ENCODE measurements around the gene IGF2R.
"Not testable (repeated sequence)": the region's sequence is repeated elsewhere in the genome, so short reads cannot be mapped to it uniquely, and the experiment has no call there.

The IGF2R gene

DNA sequence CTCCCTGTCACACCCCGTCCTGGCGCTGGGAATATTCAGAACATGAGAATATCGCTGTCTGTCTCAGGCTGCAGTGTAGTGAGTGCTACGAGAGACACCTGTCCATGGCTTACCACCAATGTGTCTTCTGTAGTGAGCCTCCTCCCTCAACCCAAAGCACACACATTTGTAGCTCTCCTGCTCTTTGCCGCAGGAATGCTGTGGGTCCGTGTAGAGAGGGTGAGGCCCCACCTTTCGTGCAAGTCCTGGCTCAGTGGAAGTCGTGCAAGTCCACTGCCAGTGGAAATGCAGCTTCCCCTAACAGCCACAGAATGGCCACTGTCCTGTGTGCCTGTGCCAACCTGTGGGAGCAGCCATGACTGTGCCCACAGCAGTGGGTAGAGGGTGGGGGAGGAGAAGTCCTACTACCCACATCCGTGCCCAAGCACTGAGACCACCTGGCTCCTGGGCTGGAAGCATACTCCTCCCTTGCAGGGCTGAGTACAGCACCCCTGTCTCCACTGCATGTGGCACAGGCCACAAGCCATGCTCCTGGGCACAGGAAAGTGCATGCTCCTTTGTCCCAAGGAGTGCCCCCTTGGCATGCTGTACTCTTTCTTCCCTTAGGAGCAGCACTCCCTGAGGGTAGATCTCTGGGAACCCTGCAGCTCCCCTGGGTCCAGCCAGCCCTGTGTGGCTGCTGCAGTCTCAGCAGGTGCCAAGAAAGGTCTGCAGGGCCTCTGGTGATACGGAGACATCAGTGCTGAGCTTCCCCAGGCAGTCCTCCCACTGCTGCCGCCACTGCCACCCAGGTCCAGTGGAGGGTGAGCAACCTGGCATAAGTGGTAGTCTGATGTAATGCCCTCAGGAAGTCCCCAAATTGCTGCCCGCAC, 28.0 kb downstream of the IGF2R start:
- DNase-seq (ENCODE audit: low spot score): no peak

DNA sequence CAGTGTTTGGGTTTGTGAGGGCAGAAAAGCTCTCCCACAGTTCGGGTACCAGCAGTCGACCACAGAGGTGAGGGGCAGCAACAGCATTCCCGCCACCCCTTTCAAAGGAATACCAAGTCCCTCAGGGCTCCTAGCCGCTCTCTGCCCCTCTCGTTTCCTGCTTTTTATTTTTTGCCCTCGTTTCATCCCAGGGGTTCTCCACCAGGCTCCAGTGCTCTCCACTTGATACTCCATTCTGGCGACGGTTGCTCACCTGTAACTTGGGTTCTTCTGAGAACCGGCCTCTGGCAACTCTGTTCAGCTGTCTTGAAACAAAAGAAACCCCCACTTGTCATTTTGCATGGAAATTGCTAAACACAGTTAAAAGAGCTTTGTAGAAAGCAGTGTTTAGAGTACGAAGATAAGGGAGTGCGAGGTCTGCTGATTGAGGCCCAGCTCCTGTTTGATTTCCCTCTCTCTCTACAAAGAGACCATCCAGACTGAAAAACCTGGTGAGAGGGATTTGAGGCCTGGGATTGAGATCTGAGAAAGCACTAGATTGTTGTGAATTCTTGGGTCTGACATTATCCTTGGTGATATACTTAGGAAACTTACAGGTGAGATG, 28.7 kb downstream of the IGF2R start:
- no peak for DNase-seq (ENCODE audit: low spot score)

DNA sequence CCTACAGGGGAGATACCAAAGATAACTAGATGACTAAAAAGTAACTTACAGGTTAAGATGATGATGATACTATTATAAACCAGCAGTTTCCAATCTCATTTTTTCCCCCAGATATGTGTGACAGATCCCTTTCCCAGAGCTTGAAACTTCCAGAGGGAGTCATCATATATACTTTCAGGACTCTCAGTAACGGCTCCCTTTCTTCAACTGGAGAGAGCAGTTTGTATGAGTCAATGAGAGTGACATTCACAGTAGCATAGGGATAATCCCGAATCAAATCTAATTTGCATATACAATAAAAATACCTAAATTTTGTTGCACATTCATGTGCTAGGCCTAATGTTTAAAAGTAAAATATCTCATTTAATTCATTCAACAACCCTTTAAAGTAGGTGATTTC, 29.7 kb downstream of the IGF2R start:
- DNase-seq (ENCODE audit: low spot score): no peak

DNA sequence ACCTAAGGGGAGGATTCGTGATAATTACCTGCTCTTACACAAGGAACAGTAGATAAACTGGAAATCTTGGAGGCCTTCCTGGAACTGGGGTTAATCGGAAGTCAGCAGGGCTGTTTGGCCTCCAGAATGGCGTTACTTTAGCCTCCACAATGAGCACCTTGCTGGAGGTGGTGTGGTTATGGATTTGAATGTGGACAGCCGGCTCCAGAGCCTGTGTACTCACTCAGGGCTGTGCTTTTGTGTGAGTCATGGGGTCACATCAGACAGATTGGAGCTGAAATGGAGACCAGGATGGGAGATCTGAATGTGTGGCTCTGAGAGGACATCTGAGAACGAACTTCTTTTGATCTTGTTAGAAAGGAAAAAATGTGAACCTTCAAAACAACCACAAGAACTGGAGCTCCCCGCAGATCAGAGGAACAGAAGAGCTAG, 30.4 kb downstream of the IGF2R start:
- DNase-seq (ENCODE audit: low spot score): no peak

DNA sequence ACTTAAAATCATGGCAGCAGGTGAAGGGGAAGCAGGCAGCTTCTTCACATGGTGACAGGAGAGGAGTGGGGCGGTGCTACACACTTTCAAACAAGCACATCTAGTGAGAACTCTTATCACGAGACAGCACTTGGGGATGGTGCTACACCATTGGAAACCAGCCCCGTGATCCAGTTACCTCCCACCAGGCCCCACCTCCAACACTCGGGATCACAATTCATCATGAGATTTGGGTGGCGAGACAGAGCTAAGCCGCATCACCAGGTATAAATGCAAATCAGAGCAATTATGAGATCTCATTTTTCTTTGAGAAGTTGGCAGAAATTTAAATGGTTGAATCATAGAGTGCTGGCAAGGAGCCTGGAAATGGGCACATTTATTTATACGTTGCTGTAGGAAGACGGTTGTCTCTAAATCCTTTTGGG, 31.4 kb downstream of the IGF2R start:
- no peak for DNase-seq (ENCODE audit: low spot score)

DNA sequence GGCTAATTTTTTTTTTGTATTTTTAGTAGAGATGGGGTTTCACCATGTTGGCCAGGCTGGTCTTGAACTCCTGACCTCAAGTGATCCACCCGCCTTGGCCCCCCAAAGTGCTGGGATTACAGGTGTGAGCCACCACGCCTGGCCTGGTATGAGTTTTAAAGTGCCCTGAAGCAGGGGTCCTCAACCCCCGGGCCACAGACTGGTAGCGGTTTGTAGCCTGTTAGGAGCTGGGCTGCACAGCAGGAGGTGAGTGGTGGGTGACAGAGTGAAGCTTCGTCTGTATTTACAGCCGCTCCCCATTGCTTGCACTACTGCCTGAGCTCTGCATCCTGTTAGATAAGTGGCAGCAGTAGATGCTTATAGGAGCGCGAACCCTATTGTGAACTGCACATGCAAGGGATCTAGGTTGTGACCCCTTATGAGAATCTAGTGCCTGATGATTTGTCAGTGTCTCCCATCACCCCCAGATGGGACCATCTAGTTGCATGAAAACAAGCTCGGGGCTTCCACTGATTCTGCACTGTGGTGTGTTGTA, 32.1 kb downstream of the IGF2R start:
- DNase-seq (ENCODE audit: low spot score): not testable (repeated sequence)

DNA sequence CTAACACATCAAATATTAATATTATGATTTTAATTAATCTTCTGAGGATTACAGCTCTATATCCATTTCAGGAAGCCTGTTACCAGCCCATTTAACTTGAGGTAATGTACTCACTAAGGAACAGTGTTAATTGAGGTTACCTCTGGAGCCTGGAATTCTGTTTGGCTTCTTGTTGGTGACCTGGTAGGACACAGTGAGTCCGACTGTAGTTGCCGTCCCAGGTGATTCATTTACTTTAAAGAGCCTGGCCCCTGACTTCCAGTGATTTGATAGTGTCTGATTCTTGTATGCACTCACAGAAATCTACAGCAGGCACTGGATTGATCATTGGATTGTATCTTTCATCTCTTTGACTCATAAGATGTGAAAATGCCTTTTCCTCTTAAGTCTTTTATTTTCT, 34.0 kb downstream of the IGF2R start:
- DNase-seq (ENCODE audit: low spot score): no peak

DNA sequence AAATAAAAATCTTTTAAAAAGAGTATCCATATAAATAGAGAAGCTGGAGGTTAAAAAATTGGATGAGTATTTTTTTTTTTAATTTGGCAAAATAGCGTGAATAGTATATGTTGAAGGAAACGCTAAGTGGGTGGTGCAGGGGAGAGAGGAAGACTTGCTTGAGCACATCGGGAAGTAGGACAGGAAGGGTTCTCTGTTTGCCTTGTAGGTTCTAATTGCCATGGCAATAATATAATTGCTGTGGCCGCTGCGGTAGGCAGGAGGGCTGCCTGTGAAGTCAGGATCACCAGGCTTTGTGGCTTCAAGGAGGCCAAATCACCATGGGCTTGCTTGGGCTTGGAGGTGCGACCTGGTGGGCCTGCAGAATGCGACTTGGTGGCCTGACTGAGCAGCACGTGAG, 35.1 kb downstream of the IGF2R start:
- no peak for DNase-seq (ENCODE audit: low spot score)

DNA sequence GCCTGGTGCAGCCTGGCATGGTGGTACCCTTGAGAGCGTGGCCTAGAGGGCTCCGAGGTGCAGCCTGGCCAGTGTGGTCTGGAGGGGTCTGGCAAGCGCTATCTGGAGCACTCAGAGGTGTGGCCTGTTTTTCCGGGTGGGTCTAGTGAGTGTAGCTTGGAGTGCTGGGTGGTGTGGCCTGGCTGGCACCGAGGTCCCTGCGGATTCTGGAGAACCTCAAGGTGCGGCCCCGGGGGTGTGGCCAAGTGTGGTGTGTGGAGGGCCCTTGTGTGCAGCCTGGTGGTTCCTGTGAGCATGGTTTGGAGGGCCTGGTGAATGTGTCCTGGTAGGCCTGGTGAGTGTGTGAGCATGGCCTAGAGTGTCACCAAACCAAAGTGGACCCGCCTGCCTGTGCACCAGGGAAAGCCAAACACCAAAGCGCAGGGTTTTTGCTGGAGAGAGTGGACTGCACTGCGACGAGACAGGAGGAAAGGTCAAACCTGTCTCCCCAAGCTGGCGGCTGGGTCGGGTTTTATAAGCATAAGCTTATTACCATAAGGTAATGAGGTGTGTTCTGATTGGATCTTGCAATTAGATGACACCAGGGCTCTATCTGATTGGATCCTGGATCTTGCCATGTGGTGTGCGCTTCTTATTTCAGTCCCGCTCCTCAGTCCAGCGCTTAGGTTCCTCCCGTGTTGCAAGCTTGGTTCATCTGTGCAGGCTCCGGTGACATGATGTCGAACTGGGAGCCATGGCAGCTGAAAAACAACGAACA, 35.7 kb downstream of the IGF2R start:
- DNase-seq (ENCODE audit: low spot score): no peak

DNA sequence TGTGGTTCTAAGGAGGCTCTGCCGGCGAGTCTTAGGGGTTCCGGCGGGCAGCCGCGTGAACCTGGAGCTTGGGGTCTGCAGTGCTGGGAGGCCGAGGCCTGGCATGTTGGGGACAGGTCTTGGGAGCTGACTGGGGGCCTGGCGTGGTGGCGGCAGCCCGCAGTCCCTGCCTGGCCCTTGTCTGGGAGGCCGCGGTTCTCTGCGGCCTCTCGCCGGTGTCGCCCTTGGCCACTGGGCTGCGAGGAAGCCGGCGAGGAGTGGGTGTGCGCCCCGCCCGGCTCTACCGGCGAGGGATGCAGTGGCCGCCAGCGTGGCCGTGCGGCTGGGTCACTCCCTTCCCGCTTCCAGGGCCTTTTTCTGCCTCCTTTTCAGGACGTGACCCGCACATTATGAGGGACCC, 36.3 kb downstream of the IGF2R start:
- no peak for DNase-seq (ENCODE audit: low spot score)

DNA sequence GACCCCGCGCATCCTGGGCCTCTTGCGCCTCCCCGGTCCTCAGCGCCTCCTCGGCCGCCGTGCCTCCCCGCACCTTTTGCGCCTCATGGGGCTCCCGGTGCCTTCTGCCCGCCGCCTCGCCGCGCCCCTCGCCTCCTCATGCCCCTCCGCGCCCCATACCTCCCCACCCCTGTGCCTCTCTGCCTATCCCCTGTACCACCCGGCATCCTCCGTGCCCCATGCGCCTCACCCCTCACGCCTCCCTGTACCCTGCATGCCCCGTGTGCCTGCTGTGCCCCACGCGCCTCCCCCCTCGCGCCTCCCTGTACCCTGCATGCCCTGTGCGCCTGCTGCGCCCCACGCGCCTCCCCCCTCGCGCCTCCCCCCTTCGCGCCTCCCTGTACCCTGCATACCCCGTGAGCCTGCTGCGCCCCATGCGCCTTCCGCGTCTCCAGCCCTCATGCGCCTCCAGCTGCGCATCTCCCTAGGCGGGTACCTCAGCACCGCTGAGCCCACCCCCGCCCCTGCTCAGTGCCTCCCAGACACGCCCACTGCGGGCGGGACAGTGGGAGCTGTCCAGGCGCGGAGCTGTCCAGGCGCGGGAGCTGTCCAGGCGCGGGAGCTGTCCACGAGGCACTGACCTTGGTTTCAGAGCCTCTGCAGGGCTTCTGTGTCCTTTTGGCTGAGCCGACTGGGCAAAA, 37.1 kb downstream of the IGF2R start:
- no peak for DNase-seq (ENCODE audit: low spot score)

DNA sequence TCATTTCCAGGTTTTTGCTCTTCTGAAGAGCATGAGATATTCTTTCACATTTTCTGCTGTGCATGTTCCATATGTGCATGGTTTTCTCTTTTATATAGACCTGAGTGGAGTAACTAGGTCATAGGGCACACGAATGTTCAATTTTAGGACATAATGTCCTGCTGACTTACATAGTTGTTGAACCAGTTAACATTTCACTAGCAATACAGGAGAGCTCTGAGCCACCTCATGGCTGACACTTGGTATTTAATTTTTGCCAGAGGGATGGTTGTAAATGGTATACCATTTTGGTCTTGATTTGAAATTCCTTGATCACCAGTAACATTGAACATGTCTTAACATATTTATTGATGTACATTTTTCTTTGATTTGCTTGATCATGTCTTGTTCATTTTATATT, 38.3 kb downstream of the IGF2R start:
- no peak for DNase-seq (ENCODE audit: low spot score)

DNA sequence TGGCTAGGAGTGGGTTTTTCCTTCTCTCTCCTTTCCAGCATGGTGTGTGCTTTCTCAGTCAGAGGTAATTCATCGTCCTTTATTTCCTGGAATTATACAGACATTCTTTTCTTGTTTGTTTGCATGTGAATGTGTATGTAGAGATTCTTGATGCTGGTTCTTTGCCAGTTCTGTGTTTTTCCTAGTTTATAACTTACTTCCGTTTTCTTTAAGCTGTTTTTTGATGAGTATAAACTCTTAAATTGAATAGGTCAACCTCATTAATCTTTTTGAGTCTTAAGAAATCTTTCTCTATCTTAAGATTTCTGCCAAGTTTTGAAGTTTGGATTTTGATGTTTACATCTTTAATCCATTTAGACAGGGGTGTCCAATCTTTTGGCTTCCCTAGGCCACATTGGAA, 38.7 kb downstream of the IGF2R start:
- no peak for DNase-seq (ENCODE audit: low spot score)

DNA sequence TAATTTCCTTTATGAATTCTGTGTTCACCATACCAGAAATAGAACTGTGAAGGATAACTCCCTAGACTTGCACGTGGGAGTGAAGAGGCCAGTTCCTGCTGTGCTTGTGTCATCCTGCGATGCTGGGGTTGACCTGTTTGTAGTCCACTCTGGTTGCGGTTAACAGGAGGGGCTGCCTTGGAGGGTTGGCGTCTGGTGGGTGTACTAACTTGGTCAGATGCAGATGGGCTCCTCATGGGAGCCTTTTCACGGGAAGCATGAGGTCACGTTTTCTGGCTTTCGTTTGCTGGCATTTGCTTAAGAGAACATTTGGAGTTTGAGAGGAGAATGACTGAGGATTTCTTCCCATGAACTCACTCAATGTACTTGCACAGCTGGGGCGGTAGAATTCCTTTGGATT, 41.2 kb downstream of the IGF2R start:
- DNase-seq (ENCODE audit: low spot score): no peak

DNA sequence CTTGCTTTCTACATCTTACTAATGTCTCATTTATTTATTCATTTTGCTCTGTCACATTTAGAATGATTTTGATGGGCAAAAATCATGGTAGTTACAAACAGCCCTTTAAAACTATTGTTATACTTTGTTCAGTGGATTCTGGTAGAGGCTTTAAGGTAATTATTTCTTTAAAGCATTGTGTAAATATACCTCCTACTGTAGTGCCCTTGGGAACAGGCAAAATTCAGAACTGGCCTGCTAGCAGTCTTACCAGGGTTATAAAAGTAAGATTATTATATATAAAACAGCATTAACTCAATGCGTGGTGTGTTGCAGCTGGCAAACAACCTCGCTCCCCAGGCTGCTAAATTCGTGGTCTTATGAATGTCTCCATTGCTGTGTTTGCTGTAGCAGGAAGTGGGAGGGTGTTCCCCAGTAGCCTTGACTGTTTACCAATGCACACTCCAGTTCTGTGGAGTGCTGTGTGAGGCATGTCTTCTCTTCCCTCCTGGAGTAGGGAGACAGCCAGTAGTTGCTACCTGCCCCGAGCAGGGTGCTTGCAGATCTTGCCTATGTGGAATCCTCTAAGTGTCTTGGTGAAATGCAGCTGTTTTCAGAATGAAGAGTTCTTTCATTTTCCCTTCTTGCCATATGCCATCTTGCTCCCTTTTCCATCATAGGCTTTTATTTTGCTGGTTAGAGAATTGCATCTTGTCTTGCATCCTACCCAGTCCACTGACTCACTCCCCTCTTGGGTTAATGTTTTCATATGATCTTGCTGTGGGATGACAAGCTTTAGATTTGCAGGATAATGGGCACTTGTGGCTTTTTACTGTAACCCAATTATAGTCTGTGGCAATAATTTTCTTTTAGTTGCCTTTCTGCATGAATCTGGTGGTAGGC, 45.3 kb downstream of the IGF2R start:
- no peak for DNase-seq (ENCODE audit: low spot score)

DNA sequence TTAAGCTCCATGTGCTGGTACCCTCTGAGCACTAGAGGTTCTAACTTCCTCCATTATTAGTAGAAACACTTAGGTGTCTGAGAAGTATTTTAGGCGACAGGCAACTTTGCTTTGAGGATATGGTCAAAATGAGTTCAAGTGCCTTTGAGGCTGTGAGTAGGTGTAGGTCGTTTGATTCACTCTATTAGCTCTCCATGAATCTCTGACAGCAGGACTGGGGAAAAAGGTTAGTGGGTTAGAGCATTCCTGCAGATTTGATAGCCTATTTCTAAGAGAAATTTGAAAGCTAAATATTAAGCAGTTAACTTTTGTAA, 45.9 kb downstream of the IGF2R start:
- DNase-seq (ENCODE audit: low spot score): no peak

DNA sequence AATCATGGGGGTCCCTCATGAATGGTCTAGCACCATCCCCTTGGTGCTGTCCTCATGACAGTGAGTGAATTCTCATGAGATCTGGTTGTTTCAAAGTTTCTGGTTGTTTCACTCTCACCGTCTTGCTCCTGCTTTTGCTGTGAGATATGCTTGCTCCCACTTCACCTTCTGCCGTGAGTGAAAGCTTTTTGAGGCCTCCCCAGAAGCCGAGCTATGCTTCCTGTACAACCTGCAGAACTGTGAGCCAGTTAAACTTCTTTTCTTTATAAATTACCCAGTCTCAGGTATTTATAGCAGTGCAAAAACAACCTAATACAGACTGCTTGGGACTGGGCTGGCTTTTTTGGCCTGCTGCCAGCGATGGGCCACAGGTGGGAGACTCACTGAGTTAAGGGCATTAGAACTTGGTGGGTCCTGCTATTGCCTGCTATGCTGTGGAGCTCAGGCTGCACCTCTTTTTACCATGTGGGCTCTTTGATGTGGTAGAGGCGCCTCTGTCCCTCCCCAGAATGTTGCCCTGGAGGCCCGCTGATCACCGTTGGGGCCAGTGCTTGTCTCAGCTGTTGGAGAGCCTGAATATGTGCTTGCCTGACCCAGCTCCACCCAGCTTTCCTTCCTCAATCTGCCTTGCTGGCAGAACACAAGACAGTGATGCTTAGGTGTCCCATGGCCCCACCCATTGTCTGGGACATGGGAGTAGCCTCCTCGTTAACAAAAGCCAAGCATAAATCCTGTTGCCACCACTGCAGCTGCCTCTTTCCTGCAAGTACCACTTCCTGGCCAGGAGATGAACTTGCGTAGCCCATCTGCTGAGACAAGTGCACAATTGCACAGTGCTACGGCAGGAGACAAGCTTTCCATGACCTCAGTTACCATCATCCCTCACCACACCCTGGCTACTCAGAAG, 47.1 kb downstream of the IGF2R start:
- DNase-seq (ENCODE audit: low spot score): no peak

DNA sequence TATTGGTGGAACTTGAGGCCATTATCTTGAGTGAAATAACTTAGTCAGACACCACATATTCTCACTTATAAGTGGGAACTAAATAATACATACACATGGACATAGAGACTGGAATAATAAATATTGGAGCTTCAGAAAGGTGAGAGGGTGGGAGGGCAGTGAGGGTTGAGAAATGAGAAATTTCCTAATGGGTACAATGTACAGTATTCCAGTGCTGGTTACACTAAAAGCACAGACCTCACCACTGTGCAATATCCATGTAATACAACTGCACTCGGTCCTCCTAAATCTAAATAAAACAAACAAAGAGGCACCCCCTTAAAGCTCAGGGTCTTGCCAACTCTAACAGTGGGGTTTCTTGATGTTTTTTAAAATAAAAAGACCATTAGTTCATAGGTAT, 53.2 kb downstream of the IGF2R start:
- DNase-seq (ENCODE audit: low spot score): no peak

DNA sequence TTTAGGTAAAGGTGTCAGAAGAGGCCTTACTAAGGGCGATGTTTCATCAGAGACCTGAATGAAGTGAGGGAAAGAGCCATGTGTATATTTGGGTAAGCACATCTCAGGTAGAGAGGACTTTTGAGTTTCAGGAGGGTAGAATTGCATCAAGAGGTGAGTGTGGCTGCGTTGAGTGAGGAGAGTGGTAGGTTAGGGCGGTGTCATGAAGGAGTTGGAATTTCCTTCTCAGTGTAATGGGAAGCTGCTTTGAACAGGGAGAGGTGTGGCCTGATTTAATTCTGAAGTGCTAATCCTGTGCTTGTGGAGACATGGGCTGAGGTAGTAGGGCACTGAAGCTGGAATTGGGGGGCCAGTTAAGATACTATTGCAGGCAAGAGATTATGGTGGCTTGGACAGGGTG, 53.9 kb downstream of the IGF2R start:
- DNase-seq (ENCODE audit: low spot score): no peak

DNA sequence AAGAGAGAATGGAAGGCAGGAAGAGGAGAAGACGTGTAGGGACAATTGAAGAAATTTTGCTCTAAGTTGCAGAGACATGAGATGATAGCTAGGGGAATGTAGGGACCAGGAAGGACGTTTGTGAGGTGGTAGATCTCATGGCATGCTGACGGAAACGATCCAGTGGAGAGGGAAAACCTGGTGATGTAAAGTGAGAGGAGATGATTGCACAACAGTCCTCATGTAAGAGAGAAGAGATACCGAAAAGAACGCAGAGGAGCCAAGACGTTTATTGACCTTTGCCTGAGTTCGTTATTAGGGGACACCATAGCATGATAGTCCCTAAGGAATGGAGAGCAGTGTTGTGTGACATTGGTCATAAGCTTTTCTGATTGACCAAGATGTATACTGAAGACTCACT, 55.3 kb downstream of the IGF2R start:
- no peak for DNase-seq (ENCODE audit: low spot score)
